HCT116 (cell line): ENCODE data around the gene AKR7A2. TPM values are rescaled to one million over a fixed set of nuclear protein-coding genes. Genes with fewer than 3 reads are reported as not detected.

ENCODE experiments used
- ATAC-seq: fragments of 200-7000 bp; cut with Tn5 transposase; 2 replicates; pipeline ENCODE4 v1.9.1; 2020; ENCODE audit warnings: mild to moderate bottlenecking, moderate library complexity
- BruUV-seq: library from RNA; stranded (reverse); fragments of 400-500 nt; replicated peaks from 2 replicates; lab custom pipeline; 2021; lab: Mats Ljungman, UMichigan
- CTCF ChIA-PET: fragments of 300-600 bp; sonication (Branson Sonifier 250); formaldehyde crosslinking; loops from one replicate; lab custom pipeline; 2021; ENCODE audit warnings: antibody characterized with exemption; lab: Charles Lee
- POLR2A ChIA-PET: fragments of 300-600, 350-600 bp; sonication (Branson Sonifier 250); formaldehyde crosslinking; loops from one replicate; lab custom pipeline; 2021; ENCODE audit warnings: antibody characterized with exemption; lab: Charles Lee
- RAD21 ChIA-PET, 2 experiments: fragments of 300-600 bp; sonication (Branson Sonifier 250); formaldehyde crosslinking; loops; one replicate each; lab custom pipeline; 2023; ENCODE audit warnings: low total read pairs in 2 of 2; ENCODE audit not compliant: uncharacterized antibody in 2 of 2, unreplicated experiment in 2 of 2, low non-redundant PET in 1 of 2; lab: Charles Lee
- DNase-seq: peaks from one replicate; pipeline ENCODE4 v3.0.0-alpha.2; 2010; ENCODE audit warnings: low read depth, low spot score
- H2AFZ ChIP-seq: fragments of 200-600 bp; shearing (Covaris generic), sonication (generic); 2 replicates; pipeline ENCODE4 v1.6.1; 2017; ENCODE audit warnings: low read depth, mixed run types, mixed read lengths, antibody characterized with exemption, low read length; ENCODE audit not compliant: poor library complexity, severe bottlenecking
- H3K27ac ChIP-seq: 2 replicates; pipeline ENCODE4 v1.5.1; 2012; ENCODE audit warnings: low read depth, low read length
- H3K27me3 ChIP-seq: fragments of 200-600 bp; sonication (generic); 2 replicates; pipeline ENCODE4 v1.6.1; 2016; ENCODE audit warnings: mixed run types, low read length, mixed read lengths; ENCODE audit not compliant: insufficient read depth
- H3K36me3 ChIP-seq, 2 experiments: fragments of 200-500 bp in 1 of 2; fragments of 200-600 bp in 1 of 2; sonication (Bioruptor generic) in 1 of 2; sonication (generic) in 1 of 2; 2 replicates each; pipeline versions ENCODE4 v1.5.1 to v1.6.1; 2014 to 2016; ENCODE audit warnings: low read length in 2 of 2, inconsistent platforms in 1 of 2, mixed read lengths in 1 of 2, mixed run types in 1 of 2; ENCODE audit not compliant: insufficient read depth in 2 of 2, control insufficient read depth in 1 of 2
- H3K4me1 ChIP-seq, 2 experiments: fragments of 200-600 bp in 1 of 2; sonication (generic) in 1 of 2; 2 replicates each; pipeline versions ENCODE4 v1.5.1 to v1.6.1; 2012 to 2017; ENCODE audit warnings: low read length in 2 of 2, inconsistent platforms in 1 of 2, mild to moderate bottlenecking in 1 of 2, mixed read lengths in 1 of 2, mixed run types in 1 of 2, moderate library complexity in 1 of 2; ENCODE audit not compliant: insufficient read depth in 2 of 2, control insufficient read depth in 1 of 2
- H3K4me2 ChIP-seq: fragments of 200-600 bp; sonication (generic); 2 replicates; pipeline ENCODE4 v1.6.1; 2017; ENCODE audit warnings: mixed run types, low read length, mixed read lengths
- H3K4me3 ChIP-seq, 2 experiments: fragments of 200-600 bp in 1 of 2; sonication (generic) in 1 of 2; replicated peaks in 1 of 2; 2 replicates each; pipeline ENCODE4 v1.5.1; 2011 to 2016; ENCODE audit warnings: low read length in 2 of 2, control low read depth in 1 of 2, low read depth in 1 of 2, mild to moderate bottlenecking in 1 of 2, mixed read lengths in 1 of 2, mixed run types in 1 of 2
- H3K79me2 ChIP-seq: fragments of 200-600 bp; sonication (generic); 2 replicates; pipeline ENCODE4 v1.6.1; 2017; ENCODE audit warnings: mild to moderate bottlenecking, mixed run types, low read length, moderate library complexity, mixed read lengths; ENCODE audit not compliant: insufficient read depth
- H3K9ac ChIP-seq: fragments of 200-600 bp; sonication (generic); 2 replicates; pipeline ENCODE4 v1.6.1; 2016; ENCODE audit warnings: low read length, mixed read lengths
- H3K9me2 ChIP-seq: fragments of 200-600 bp; sonication (generic), shearing (Covaris generic); 2 replicates; pipeline ENCODE4 v1.6.1; 2017; ENCODE audit warnings: mixed run types, mild to moderate bottlenecking, moderate library complexity; ENCODE audit not compliant: insufficient read depth
- H3K9me3 ChIP-seq, 2 experiments: fragments of 200-500 bp in 1 of 2; fragments of 200-600 bp in 1 of 2; sonication (Bioruptor generic) in 1 of 2; sonication (generic) in 1 of 2; 2 replicates each; pipeline ENCODE4 v1.6.1; 2014 to 2017; ENCODE audit warnings: low read length in 2 of 2, mixed read lengths in 2 of 2, inconsistent platforms in 1 of 2, low read depth in 1 of 2, mild to moderate bottlenecking in 1 of 2, mixed run types in 1 of 2, moderate library complexity in 1 of 2; ENCODE audit not compliant: control insufficient read depth in 1 of 2, insufficient read depth in 1 of 2
- H4K20me1 ChIP-seq: fragments of 200-600 bp; sonication (generic), shearing (Covaris generic); 2 replicates; pipeline ENCODE4 v1.6.1; 2017; ENCODE audit warnings: mixed run types, mild to moderate bottlenecking, moderate library complexity; ENCODE audit not compliant: insufficient read depth
- ATF3 ChIP-seq: IDR thresholded peaks from 2 replicates; pipeline ENCODE4 v1.6.1; 2012
- CBX3 ChIP-seq: IDR thresholded peaks from 2 replicates; pipeline ENCODE4 v1.6.1; 2012; ENCODE audit warnings: low read depth
- CEBPB ChIP-seq: IDR thresholded peaks from 2 replicates; pipeline ENCODE4 v1.6.1; 2012; ENCODE audit warnings: low read depth
- CTCF ChIP-seq, 3 experiments: fragments of 200-600 bp in 1 of 3; sonication (generic) in 1 of 3; IDR thresholded peaks in 2 of 3; conservative IDR thresholded peaks in 1 of 3; 2 replicates each; pipeline ENCODE4 v1.5.1; 2012 to 2017; ENCODE audit warnings: low read depth in 2 of 3, low read length in 2 of 3, antibody characterized with exemption in 1 of 3, borderline replicate concordance in 1 of 3, control low read depth in 1 of 3, mild to moderate bottlenecking in 1 of 3, mixed read lengths in 1 of 3, mixed run types in 1 of 3, moderate library complexity in 1 of 3; ENCODE audit not compliant: insufficient read depth in 1 of 3
- EGR1 ChIP-seq: IDR thresholded peaks from 2 replicates; pipeline ENCODE4 v1.6.1; 2012; ENCODE audit warnings: low read depth
- EZH2 ChIP-seq: fragments of 200-600 bp; sonication (generic); IDR thresholded peaks from 2 replicates; pipeline ENCODE4 v1.6.1; 2017; ENCODE audit warnings: antibody characterized with exemption, mixed run types
- EZH2phosphoT487 ChIP-seq: fragments of 200-600 bp; IDR thresholded peaks from 2 replicates; pipeline ENCODE4 v1.6.1; 2018; ENCODE audit warnings: antibody characterized with exemption, borderline replicate concordance
- FOSL1 ChIP-seq: IDR thresholded peaks from 2 replicates; pipeline ENCODE4 v1.6.1; 2012; ENCODE audit warnings: low read depth
- MAX ChIP-seq: IDR thresholded peaks from 2 replicates; pipeline ENCODE4 v1.6.1; 2012
- POLR2A ChIP-seq: IDR thresholded peaks from 2 replicates; pipeline ENCODE4 v1.7.0; 2011; ENCODE audit warnings: borderline replicate concordance; ENCODE audit not compliant: insufficient read depth, insufficient read length; ENCODE audit errors: extremely low read depth
- POLR2AphosphoS5 ChIP-seq: IDR thresholded peaks from 2 replicates; pipeline ENCODE4 v1.6.1; 2011; ENCODE audit warnings: mild to moderate bottlenecking, low read depth, low read length, moderate library complexity
- RAD21 ChIP-seq: IDR thresholded peaks from 2 replicates; pipeline ENCODE4 v1.6.1; 2012; ENCODE audit warnings: low read depth, mild to moderate bottlenecking
- SIN3A ChIP-seq: IDR thresholded peaks from 2 replicates; pipeline ENCODE4 v1.6.1; 2012; ENCODE audit warnings: low read depth
- SP1 ChIP-seq: IDR thresholded peaks from 2 replicates; pipeline ENCODE4 v1.6.1; 2012; ENCODE audit warnings: low read depth
- ZBTB33 ChIP-seq: IDR thresholded peaks from 2 replicates; pipeline ENCODE4 v1.6.1; 2011; ENCODE audit warnings: mild to moderate bottlenecking, low read length, moderate library complexity; ENCODE audit not compliant: insufficient replicate concordance; ENCODE audit errors: extremely low read depth
- ZNF274 ChIP-seq: fragments of 200-500 bp; sonication (Bioruptor generic); IDR thresholded peaks from 2 replicates; pipeline ENCODE4 v1.6.1; 2014; ENCODE audit warnings: mild to moderate bottlenecking, low read depth, low read length, inconsistent platforms
- intact Hi-C: fragments of 100-400 bp; cut with micrococcal nuclease; formaldehyde crosslinking; loops from 2 replicates; pipeline ENCODE4 v1.10.0; 2022
- total RNA-seq: library from RNA; stranded (reverse); gene quantifications from one replicate; pipeline ENCODE4 v1.2.1, GENCODE V29; 2021; ENCODE audit not compliant: unreplicated experiment

AKR7A2 gene
- total RNA-seq, 1 experiment from 2014 or later = 90.8 TPM

- no peak overlapping the region for H3K4me3 ChIP-seq
- H2AFZ ChIP-seq = no peak overlapping the region
- H3K79me2 ChIP-seq = no peaks in the 10 kb centered on the region
- ChIA-PET CTCF (interaction anchor here (1.3 kb wide), 2 partner anchors 237 to 306 kb away, joined by 3 to 5 read pairs; no protein-coding TSS in a partner anchor), RAD21 (no interaction called here), POLR2A (no interaction called here)
- H3K4me2 ChIP-seq = no peak overlapping the region
- no TSS peak for BruUV-seq
- H3K27ac ChIP-seq = no peak overlapping the region
- intact Hi-C loops = loop anchor here (1.0 to 5.0 kb wide), 3 partner anchors 142 to 308 kb away; partner anchors contain the start of gene CAPZB
- peaks cover 0 to 6% of the 10 kb centered on the region in 2 experiments; a peak in 1 of 4 replicates for H3K36me3 ChIP-seq
- H3K4me1 ChIP-seq = peaks cover 3 to 9% of the 10 kb centered on the region in 2 experiments; a peak in 3 of 4 replicates
- no peaks in the 10 kb centered on the region for H4K20me1 ChIP-seq
- no peaks in the 10 kb centered on the region for H3K9me3 ChIP-seq
- ATAC-seq (no peak), DNase-seq (no peak)
- no peaks in the 10 kb centered on the region for H3K9me2 ChIP-seq
- TF ChIP-seq ZBTB33 = no peak
- TF ChIP-seq CTCF (IDR thresholded peaks at IDR 0.05 in 2 of 3, conservative IDR thresholded peaks at IDR 0.05 in 1 of 3; ENCODE audit: borderline replicate concordance in 1 of 3, insufficient read depth in 1 of 3, low read depth in 2 of 3, low read length in 2 of 3) = no peak
- no peak for TF ChIP-seq EGR1
- TF ChIP-seq RAD21 = no peak
- TF ChIP-seq EZH2phosphoT487 = no peak
- no peak for TF ChIP-seq POLR2A
- TF ChIP-seq SP1 = no peak
- TF ChIP-seq ZNF274 = no peak
- no peak for TF ChIP-seq ATF3
- no peak for TF ChIP-seq CBX3
- TF ChIP-seq POLR2AphosphoS5 = no peak
- no peak for TF ChIP-seq EZH2
- no peak for TF ChIP-seq FOSL1
- no peak for TF ChIP-seq CEBPB
- TF ChIP-seq SIN3A = no peak
- no peak for TF ChIP-seq MAX
- H3K27me3 ChIP-seq = no peaks in the 10 kb centered on the region
- H3K9ac ChIP-seq = no peak overlapping the region
Observed at GRCh38 chr1:19344831-19345230, 32.9 kb upstream of the AKR7A2 start.
